Left lung (tissue), 10 donors: ENCODE measurements around the gene AUTS2. TPM values are rescaled to one million over a fixed set of nuclear protein-coding genes. Genes with fewer than 3 reads are reported as not detected.

Source experiments
- ATAC-seq: fragments of 200-7000 bp; cut with Tn5 transposase; one replicate; pipeline ENCODE4 v1.9.1; 2020; ENCODE audit warnings: moderate library complexity
- DNase-seq, 4 donors: peaks; one replicate each; pipeline ENCODE4 v3.0.0-alpha.2; 2013 to 2020
- H3K27ac ChIP-seq, 2 donors: fragments of 200-600 bp; sonication (generic) in 1 of 2; one replicate each; pipeline versions ENCODE4 v1.5.0 to v1.8.0; 2020 to 2021
- H3K27me3 ChIP-seq, 2 donors: fragments of 200-600 bp; sonication (generic) in 1 of 2; one replicate each; pipeline versions ENCODE4 v1.5.0 to v1.8.0; 2020 to 2021
- H3K36me3 ChIP-seq, 2 donors: fragments of 200-600 bp; sonication (generic) in 1 of 2; one replicate each; pipeline versions ENCODE4 v1.5.0 to v1.8.0; 2020 to 2021
- H3K4me1 ChIP-seq, 2 donors: fragments of 200-600 bp; one replicate each; pipeline ENCODE4 v1.8.0; 2021
- H3K4me3 ChIP-seq, 2 donors: fragments of 200-600 bp; sonication (generic) in 1 of 2; one replicate each; pipeline versions ENCODE4 v1.5.0 to v1.8.0; 2020 to 2021; ENCODE audit warnings: mild to moderate bottlenecking in 1 of 2
- H3K9me3 ChIP-seq, 2 donors: fragments of 200-600 bp; sonication (generic) in 1 of 2; one replicate each; pipeline versions ENCODE4 v1.5.0 to v1.8.0; 2020 to 2021
- intact Hi-C, 2 donors: fragments of 100-400 bp; cut with DNase I; formaldehyde crosslinking; loops; one replicate each; pipeline versions ENCODE4 v1.11.2 to v1.14.2; 2022
- polyA plus RNA-seq, 6 donors: library from polyadenylated mRNA; unstranded; fragments of 120-200 nt; gene quantifications; one replicate each; pipeline ENCODE4 v1.2.1, GENCODE V29; 2013; ENCODE audit not compliant: insufficient read length in 6 of 6
- total RNA-seq, 2 donors: library from RNA; stranded (reverse); fragmentation: NEBNext Ultra II Directional; extraction: Animal tissue kit (Norgen Biotek cat#: 25700); gene quantifications; one replicate each; pipeline ENCODE4 v1.2.1, GENCODE V29; 2021
- TF ChIP-seq, protein P1 (sequence below), 2 donors: fragments of 200-600 bp; sonication (generic) in 1 of 2; IDR thresholded peaks; one replicate each; pipeline versions ENCODE4 v1.5.0 to v1.8.0; 2021; ENCODE audit warnings: antibody characterized with exemption in 2 of 2
- donor health status: DM: no; HTN: yes; CAD: no.
- donor health status: DM: no; HTN: no; CAD: no.

The AUTS2 gene
- total and polyA plus RNA-seq, 8 donors = 40.4 to 119 (median 103) TPM

- H3K27ac ChIP-seq = no peak overlapping the region
- H3K4me3 ChIP-seq = no peak overlapping the region
- TF ChIP-seq, protein P1, sequence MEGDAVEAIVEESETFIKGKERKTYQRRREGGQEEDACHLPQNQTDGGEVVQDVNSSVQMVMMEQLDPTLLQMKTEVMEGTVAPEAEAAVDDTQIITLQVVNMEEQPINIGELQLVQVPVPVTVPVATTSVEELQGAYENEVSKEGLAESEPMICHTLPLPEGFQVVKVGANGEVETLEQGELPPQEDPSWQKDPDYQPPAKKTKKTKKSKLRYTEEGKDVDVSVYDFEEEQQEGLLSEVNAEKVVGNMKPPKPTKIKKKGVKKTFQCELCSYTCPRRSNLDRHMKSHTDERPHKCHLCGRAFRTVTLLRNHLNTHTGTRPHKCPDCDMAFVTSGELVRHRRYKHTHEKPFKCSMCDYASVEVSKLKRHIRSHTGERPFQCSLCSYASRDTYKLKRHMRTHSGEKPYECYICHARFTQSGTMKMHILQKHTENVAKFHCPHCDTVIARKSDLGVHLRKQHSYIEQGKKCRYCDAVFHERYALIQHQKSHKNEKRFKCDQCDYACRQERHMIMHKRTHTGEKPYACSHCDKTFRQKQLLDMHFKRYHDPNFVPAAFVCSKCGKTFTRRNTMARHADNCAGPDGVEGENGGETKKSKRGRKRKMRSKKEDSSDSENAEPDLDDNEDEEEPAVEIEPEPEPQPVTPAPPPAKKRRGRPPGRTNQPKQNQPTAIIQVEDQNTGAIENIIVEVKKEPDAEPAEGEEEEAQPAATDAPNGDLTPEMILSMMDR (IDR thresholded peaks at IDR 0.05) = no peak
- no peaks in the 10 kb centered on the region for H3K27me3 ChIP-seq
- ATAC-seq (no peak), DNase-seq (no peak)
- H3K4me1 ChIP-seq = no peaks in the 10 kb centered on the region
- no peaks in the 10 kb centered on the region for H3K9me3 ChIP-seq
- H3K36me3 ChIP-seq = no peaks in the 10 kb centered on the region
- intact Hi-C loops = no loop called here
These were observed 535.9 kb downstream of the AUTS2 start for GRCh38 chr7:70134029-70134770.

DNA sequence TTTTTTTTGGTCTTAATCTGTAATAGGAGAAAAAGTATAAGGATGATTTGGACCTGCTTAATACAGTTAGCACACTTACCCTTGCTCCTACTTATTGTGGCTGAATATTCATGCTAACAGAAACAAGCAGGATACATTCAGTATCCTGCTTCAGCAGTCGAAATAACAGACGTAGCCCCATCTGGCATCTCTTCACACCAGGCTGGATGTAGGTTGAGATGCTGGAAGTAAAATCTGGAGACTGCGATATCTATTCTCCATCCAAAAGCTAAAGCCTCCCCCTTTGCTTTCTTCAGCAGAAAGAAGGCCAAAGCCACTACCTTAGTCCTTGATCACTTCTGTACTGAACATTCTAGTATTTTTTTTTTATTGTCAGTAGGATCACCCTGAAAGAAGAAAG is 537.4 kb downstream of the AUTS2 start:
- no peak for DNase-seq
- Histone ChIP-seq H3K27me3 (no peaks in the 10 kb centered on the region), H3K27ac (no peak overlapping the region), H3K4me3 (no peak overlapping the region), H3K36me3 (no peaks in the 10 kb centered on the region), H3K9me3 (no peaks in the 10 kb centered on the region), H3K4me1 (no peaks in the 10 kb centered on the region)
- TF ChIP-seq, protein P1 (IDR thresholded peaks at IDR 0.05) = no peak
- intact Hi-C loops = no loop called here
- no peak for ATAC-seq

- Histone ChIP-seq H3K27ac (no peak overlapping the region), H3K4me3 (no peak overlapping the region), H3K9me3 (no peaks in the 10 kb centered on the region), H3K27me3 (no peaks in the 10 kb centered on the region), H3K36me3 (no peaks in the 10 kb centered on the region), H3K4me1 (no peaks in the 10 kb centered on the region)
- DNase-seq (no peak), ATAC-seq (no peak)
- TF ChIP-seq, protein P1 (IDR thresholded peaks at IDR 0.05) = no peak
- intact Hi-C loops = no loop called here
These were observed 538.9 kb downstream of the AUTS2 start for GRCh38 chr7:70137126-70137525.

DNA sequence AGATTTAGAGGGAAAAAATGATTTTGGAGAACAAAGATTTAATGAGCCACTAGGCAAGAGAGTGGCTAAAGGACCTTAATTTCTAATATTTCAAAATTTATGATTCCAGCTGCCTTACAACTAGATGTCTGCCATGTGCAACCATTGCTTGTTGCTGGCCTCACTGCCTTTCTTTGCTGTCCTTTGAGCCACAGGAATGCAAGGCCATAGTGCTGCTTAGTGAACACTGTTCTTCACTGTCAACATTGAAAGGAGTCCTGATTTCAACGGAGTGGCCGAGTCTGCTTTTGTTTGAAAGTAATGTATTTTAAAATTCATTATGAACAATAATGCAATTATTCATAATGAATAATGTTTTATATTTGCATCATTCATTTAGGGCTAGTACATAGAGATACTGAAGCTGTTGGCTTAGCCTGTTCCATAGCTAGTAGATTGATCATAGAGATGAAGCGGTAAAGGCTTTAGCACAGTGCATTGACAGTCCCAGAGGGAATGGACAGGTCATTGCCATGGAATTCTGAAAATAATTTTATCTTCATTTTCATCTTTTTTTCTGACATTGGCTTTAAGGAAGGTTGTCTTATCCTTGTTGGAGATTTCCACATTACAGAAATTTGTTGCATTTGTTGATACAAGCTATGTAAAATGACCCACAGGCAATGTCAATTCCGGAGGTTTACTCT is 544.1 kb downstream of the AUTS2 start:
- no peaks in the 10 kb centered on the region for H3K9me3 ChIP-seq
- no peak overlapping the region for H3K4me3 ChIP-seq
- ATAC-seq (no peak), DNase-seq (no peak)
- TF ChIP-seq, protein P1 (IDR thresholded peaks at IDR 0.05) = no peak
- H3K27me3 ChIP-seq = no peaks in the 10 kb centered on the region
- intact Hi-C loops = no loop called here
- H3K36me3 ChIP-seq = no peaks in the 10 kb centered on the region
- no peaks in the 10 kb centered on the region for H3K4me1 ChIP-seq
- H3K27ac ChIP-seq = no peak overlapping the region
